Skin of body (tissue), 2 donors: ENCODE data around the gene C17orf107. TPM values are rescaled to one million over a fixed set of nuclear protein-coding genes. Genes with fewer than 3 reads are reported as not detected.
A peak's percentile ranks its signal among the peaks of the same experiment; 100 is the strongest.
"Not testable (repeated sequence)": the region's sequence is repeated elsewhere in the genome, so short reads cannot be mapped to it uniquely, and the experiment has no call there.

Source experiments
- DNase-seq: peaks from one replicate; lab custom pipeline; 2025; lab: John Stamatoyannopoulos, UW
- total RNA-seq: library from RNA; depleted of rRNA; stranded (reverse); fragments of >200 nt; gene quantifications from one replicate; pipeline ENCODE4 v1.2.3, GENCODE V29; 2014

C17orf107 gene
- 6.0 TPM for total RNA-seq

DNA sequence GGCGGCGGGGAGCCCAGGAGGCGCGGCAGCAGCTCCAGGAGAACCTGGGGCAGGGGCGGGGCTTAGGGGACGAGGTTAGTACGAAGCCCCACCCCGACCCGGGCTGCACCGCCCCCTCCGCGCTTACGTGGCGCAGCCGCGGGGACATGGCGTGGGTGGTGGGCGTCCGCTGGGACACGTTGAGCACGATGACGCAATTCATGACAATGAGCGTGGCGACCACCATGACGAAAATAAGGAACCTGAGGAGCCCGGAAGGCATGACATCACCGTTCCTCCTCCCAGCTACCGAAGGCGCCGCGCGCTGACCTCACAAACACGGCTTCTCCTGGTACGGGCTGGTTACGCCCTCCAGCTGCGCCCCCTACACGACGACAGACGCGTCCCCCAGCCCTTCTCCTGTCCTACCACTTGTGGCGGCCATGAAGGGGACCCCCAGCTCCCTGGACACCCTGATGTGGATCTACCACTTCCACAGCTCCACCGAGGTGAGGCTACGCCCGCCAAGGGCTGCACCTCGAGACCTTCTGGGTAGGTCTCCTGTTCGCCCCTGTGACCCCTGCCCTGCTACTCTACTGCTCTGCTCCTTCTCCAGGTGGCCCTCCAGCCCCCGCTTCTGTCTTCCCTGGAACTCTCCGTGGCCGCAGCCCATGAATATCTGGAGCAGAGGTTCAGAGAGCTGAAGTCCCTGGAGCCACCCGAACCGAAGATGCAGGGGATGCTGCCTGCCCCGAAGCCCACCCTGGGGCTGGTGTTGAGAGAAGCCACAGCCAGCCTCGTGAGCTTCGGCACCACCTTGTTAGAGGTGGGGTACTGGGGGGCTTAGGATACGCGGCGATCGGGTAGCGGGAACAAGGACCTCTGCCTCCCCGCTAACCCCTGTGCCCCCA, at the start of gene C17orf107:
Gene C17orf107 (plus strand): TSS at position 196 of the 890 bp plus-strand sequence. CDS start 227 bp downstream, at position 423.
- peak; percentile 69 for DNase-seq

DNA sequence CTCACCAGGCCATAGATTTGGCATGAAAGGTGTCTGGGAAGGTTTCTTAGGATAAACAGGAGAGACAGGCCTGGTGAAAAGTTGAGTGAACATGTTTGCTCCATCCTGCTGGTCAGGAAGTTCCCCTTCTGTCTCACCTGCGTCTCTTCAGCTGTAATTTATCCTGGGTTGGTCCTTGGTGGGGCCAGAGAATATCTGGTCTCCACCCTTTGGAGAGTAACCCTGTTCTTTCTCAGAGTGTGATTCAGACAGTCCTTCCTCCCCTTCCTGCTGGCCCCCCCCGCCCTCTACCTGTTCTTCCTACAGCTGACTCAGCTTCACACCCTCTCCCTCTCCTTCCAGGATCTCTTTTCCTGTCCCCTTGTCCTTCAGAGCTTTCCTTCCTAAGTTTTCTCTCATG, 49.1 kb upstream of the C17orf107 start:
- no peak for DNase-seq

- DNase-seq, result no peak
These were observed 48.3 kb upstream of the C17orf107 start for GRCh38 chr17:4851084-4851483.

GRCh38 chr17:4852567-4853207, 46.6 kb upstream of the C17orf107 start:
- DNase-seq, result no peak

DNA sequence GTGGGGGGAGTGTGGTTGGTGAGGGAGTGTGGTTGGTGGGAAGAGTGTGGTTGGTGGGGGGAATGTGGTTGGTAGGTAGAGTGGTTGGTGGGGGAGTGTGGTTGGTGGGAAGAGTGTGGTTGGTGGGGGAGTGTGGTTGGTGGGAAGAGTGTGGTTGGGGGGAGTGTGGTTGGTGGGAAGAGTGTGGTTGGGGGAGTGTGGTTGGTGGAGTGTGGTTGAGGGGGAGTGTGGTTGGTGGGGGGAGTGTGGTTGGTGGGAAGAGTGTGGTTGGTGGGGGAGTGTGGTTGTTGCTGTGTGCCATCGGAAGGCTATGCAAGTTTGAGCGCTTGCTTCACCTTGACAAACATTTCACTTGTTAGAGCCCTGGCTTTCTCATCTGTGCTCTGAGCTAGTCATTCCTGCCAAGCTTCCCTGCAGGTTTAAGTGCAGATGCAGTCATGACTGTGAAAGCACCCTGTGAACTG, 46.1 kb upstream of the C17orf107 start:
- no peak for DNase-seq

DNA sequence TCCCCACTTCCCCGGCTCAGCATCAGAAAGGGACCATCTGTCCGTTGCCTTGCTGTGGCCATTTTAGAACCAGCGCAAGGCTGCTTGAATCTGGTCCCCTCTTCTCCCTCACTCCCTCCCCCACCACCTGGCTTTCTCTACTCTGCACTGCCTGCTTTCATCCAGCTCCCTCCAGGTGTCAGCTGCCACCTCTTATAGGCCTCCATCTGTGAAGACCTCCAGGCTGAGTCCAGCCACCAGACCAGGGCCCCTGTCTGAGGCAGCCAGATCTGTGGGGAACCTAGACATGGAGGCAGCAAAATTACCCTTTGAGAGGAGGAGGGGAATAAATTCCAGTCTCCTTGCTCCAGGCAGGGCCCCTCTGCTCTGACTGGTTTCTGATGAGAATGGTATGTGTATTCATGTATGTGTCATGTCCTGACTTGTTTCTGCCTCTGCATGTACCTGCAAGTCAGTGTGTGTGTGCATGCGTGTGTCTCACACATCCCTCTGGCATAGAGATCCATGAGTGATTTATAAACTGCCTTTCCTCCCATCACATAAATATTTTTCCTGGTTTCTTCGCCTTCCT, 45.1 kb upstream of the C17orf107 start:
- DNase-seq, result no peak

DNA sequence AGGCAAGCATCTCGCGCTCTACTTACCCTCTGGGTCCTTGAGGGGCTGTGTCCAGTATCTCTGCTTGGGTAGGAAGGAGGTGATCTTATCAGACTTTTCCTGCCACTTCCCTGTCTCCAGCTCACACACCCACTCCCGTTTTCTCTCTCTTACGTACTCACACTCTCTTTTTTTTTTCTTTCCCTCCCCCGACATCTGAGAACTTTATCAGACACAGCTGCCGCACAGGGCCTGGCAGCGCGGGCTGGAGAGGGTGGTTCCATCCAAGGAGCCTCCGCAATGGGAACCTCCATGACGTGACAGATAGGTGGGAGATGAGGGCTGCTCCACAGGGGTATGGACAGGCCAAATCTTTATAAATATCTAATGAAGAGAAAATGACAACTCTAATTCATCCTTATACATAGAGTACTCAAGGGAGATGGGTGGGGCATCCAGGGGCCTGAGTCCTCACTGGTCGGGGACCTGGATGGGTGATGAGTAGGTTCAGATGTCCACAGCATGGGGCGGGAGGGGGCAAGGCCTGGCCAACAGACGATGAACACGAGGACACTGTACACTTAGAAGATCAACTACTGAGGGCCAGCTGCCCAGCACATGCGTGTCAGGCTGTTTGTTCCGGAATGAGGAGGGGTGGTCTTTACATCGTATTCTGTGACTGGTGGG, 42.9 kb upstream of the C17orf107 start:
- DNase-seq, result no peak

GRCh38 chr17:4856937-4857314, 42.4 kb upstream of the C17orf107 start:
- no peak for DNase-seq

DNA sequence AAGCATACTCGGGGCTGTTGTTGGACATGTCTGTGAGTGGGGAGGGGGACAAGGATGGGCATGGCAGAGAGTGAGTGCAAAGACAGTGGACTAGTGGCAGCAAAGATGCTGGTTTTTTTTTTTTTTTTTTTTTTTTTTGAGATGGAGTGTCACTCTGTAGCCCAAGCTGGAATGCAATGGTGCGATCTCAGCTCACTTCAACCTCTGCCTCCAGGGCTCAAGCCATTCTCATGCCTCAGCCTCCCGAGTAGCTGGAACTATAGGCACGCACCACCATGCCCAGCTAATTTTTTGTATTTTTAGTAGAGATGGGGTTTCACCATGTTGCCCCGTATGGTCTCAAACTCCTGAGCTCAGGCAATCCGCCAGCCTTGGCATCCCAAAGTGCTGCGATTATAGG, 42.0 kb upstream of the C17orf107 start:
- not testable (repeated sequence) for DNase-seq

DNA sequence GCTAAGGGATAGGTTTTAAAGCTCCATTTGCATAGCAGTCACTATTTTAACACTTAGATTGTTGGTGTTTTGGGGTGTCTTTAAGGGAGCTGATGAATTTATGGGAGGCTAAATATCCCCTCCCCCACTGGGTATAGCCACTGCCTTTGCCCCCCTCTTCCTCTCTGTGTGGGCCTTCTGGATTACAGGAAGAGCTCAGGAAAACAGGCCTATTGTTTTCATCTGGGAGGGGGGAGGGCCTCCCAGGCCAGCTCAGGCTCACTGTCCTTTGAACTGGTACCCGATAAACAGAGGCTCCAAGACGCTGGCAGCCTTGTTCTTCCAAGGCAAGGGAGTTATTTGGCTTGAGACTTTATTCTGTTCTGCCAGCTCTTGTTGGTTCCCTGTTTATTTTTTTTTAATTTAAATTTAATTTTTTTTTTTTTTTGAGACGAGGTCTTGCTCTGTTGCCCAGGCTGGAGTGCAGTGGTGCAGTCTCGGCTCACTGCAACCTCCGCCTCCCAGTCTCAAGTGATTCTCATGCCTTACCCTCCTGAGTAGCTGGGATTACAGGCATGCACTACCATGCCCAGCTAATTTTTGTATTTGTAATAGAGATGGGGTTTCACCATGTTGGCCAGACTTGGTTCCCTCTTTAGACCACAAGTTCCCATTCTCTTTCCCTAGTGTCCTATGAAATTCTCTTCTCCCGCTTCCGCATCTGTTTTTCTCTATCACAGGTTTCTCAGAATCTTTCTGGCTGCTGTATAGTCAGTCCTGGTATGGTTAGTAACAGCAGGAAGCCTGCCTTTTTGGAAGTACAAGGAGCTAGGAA, 41.1 kb upstream of the C17orf107 start:
- DNase-seq, result no peak

DNA sequence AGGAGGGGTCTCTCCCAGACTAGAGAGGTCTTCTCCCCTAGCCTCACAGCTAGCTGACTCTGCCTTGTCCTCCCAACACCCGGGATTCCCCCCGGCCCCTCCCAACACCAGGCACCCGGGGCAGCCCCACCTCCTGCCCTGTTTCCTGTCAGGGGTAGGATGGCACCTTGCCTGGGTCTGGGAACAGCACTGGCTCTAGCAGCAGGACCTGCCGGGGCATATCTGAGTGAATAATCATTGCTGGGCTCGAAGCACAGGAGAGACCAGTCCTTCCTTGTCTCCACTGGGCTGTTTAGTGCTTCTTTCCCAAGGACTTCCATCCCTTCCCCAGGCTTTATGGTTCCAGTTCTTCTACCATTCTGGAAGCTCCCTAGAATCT, 40.5 kb upstream of the C17orf107 start:
- no peak for DNase-seq

- no peak for DNase-seq
These were observed 39.3 kb upstream of the C17orf107 start for GRCh38 chr17:4859816-4860625.

DNA sequence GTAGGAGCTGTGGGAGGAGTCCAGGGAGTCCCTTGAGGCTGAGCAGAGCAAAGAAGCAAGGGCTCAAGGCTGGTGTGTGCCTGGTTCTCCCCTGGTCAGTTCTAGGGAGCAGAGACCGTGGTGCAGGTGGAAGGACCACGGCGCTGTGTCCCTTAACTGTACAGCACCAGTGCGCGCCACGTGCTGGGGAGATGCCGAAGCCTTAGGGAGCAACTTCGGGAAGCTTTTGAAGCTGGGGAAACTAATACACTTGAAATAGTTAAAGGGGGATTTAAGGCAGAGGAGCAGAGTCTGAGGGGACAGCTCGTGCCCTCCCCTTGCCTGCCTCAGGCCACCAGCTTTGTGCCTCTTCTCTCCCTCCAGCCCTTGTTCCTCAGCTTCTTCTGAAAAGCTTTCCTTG, 38.7 kb upstream of the C17orf107 start:
- DNase-seq, result no peak

DNA sequence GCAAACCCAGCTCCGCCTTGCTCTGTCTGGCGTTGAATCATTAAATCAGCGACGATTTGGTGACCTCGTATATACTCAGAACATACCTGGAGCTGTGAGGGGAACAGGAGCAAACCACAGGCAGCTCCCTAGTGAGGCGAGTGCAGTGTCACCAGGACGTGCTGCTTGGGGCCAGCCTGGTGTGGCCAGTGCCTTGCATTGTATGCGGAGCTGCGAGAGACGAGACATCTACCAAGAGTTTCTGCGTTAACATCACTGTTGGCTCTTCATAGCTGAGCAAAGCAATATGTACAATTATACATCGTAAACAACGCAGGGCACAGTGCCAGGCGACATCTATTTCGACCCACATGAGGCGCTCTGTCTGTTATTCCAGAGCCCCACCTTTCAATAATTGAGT, 38.3 kb upstream of the C17orf107 start:
- DNase-seq, result no peak

GRCh38 chr17:4862720-4863119, 36.6 kb upstream of the C17orf107 start:
- no peak for DNase-seq

DNA sequence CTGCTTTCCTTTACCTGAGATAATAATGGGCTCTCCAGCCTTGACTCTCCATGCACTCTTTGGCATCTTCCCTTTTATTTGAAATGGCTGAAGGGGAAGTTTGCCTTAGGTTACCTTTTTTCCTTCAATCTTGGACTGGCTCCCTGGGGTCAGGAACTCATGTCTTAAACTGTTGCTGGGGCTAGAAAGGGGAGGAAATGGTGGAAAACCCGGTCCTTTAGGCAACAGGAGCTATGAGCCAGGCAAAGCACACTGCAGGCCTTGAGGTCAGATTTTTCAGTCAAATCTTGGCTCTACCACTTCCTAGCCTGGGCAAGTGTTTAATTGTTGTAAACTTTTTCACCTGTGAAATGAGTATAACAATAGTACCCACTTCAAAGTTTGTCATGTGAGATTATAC, 36.0 kb upstream of the C17orf107 start:
- no peak for DNase-seq

DNA sequence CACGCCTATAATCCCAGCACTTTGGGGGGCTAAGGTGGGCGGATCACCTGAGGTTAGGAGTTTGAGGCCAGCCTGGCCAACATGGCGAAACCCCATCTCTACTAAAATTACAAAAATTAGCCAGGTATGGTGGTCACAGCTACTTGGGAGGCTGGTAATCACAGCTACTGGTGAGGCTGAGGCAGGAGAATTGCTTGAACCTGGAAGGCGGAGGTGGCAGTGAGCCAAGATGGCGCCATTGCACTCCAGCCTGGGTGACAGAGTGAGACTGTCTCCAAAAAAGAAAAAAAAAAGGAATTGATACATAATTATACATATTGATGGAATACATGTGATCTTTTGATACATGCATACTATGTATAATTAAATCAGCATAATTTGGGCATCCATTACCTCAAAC, 31.8 kb upstream of the C17orf107 start:
- not testable (repeated sequence) for DNase-seq

- DNase-seq, result not testable (repeated sequence)
These were observed 30.0 kb upstream of the C17orf107 start for GRCh38 chr17:4869058-4869998.

DNA sequence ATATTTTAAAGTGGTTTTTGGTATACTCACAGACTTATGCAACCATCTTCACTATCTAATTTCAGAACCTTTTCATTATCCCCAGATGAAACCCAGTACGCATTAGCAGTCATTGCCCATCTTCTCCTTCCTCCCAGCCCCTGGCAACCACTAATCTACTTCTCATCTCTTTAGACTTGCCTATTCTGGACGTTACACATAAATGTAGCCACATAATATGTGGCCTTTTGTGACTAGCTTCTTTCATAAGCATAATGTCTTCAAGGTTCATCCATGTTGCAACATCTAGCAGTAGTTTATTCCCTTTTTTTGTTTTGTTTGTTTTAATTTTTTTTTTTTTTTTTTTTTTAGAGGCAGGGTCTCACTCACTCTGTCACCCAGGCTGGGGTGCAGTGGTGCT, 28.5 kb upstream of the C17orf107 start:
- DNase-seq, result no peak
